Measurements from ENCODE around the gene IQCE. TPM values are rescaled to one million over a fixed set of nuclear protein-coding genes. Genes with fewer than 3 reads are reported as not detected.
"Not testable (repeated sequence)": the region's sequence is repeated elsewhere in the genome, so short reads cannot be mapped to it uniquely, and the experiment has no call there.

IQCE gene
- total and polyA plus RNA-seq, 4 experiments from 2014 or later, result 0.81 to 9.4 (median 5.9) TPM

DNA sequence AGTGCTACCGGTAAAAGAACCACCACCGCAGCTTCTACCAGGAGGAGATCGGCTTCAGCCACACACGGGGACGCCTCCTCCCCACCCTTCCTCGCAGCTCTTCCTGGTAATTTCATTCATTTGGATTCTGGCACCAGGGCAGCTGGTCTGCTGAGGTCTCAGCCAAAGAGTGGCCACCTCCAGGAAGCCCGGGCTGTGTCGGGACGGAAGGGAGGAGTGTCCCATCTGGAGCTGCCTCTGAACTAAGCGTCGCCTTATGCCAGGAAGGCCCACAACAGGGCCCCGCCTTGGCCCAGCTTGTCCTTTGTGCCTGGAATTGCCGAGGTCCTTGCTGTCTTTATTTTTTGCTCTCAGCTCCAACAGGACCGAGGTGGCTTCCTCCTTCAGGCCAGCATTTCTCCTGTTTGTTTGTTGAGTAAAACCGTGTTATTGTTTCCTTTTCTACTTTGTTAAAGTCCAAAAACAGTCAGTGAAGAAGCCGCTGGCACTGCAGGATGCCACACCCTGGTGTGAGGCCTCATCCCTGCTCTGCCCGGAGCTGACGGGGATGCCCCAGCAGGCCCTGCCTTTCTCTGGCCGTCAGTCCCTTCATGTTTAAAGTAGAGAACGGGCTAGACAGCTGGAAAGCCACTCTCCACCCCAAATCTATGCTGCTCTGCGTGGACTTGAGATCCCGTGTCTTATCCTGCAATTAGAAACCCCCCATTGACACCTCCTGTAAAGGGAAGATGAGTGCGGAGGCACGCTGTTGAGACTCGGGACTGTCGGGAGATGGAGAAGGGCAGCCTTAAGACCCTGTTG, 48.5 kb downstream of the IQCE start:
- peak overlapping the region in 2 of 7 donors; percentile 33 to 42 for H3K27ac Mint-ChIP-seq
- peaks cover 0 to 8% (median 3%) of the 10 kb centered on the region in 4 donors for H3K4me1 Mint-ChIP-seq
- ChIA-PET CTCF (ENCODE audit: partially characterized antibody) (no interaction called here), POLR2A (ENCODE audit: partially characterized antibody) (no interaction called here)
- no peaks in the 10 kb centered on the region for H3K36me3 Mint-ChIP-seq
- Histone ChIP-seq H3K36me3 (ENCODE audit: insufficient read depth, low read length) (no peaks in the 10 kb centered on the region), H3K27me3 (ENCODE audit: insufficient read depth, low read length) (no peaks in the 10 kb centered on the region), H3K9me3 (ENCODE audit: control insufficient read depth in 1 of 2, low read length in 2 of 2) (no peaks in the 10 kb centered on the region), H3K27ac (ENCODE audit: low read depth, low read length) (no peak overlapping the region), H3K4me1 (ENCODE audit: insufficient read depth, low read length) (no peaks in the 10 kb centered on the region), H3K4me3 (ENCODE audit: low read length in 2 of 2) (no peak overlapping the region)
- H3K4me3 Mint-ChIP-seq, result peak overlapping the region in 1 of 8 donors; percentile 27
- intact Hi-C loops (cut with micrococcal nuclease), result no loop called here
- no peak for DNase-seq
- H3K27me3 Mint-ChIP-seq, result no peaks in the 10 kb centered on the region
- peaks cover 0 to 2% (median 0%) of the 10 kb centered on the region in 8 donors for H3K9me3 Mint-ChIP-seq

DNA sequence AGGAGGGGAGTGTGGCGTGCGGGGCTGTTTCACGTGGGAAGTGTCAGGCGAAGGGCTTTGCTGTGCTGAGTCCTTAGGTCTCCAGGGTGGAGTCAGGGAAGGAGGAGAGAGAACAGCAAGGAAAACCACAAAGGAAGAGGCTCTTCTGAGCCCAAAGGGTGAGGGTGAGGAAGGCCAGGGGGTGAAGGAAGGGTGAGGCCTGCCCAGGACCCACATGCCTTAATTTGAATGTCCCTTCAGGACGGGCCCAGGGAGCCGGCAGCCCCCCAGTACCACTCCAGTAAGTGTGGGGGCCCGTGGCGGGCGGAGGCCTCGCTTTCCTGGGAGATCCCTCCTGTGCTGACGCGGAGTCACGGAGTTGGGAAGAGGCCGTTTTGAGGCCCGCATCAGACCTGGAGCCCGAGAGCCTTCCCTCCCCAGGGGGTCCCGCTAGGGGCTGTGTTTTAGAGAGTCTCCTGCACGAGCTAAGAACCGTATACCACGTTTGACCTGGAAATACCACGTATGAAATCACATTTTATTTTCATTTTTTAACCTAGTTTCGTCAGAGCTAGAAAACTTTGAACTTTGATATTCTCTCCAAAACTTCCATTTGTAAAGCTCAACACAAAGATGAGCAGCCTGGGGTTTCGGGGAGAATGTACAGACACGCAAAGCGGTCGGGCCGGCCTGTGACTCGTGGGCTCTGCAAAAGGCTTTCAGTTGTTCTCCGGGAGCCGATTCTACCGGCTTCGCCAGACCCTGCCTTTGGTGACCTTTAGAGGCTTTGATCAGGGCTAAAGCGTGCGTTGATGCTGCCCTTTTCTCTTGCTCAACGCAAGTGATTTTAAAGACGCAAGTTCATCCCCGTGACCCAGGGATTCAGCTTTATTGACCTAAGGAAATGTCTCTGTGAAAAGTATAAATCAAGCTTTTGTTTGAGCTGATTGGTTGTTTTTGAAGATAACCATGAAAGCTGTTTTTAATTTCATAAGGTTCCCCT, 49.4 kb downstream of the IQCE start:
- H3K27me3 ChIP-seq (ENCODE audit: insufficient read depth, low read length), result no peaks in the 10 kb centered on the region
- no peak for DNase-seq
- H3K27me3 Mint-ChIP-seq, result no peaks in the 10 kb centered on the region
- no peak overlapping the region for H3K4me3 ChIP-seq (ENCODE audit: low read length in 2 of 2)
- no peaks in the 10 kb centered on the region for H3K36me3 Mint-ChIP-seq
- no peaks in the 10 kb centered on the region for H3K36me3 ChIP-seq (ENCODE audit: insufficient read depth, low read length)
- H3K4me1 Mint-ChIP-seq, result peaks cover 0 to 8% (median 3%) of the 10 kb centered on the region in 4 donors
- H3K9me3 ChIP-seq (ENCODE audit: control insufficient read depth in 1 of 2, low read length in 2 of 2), result no peaks in the 10 kb centered on the region
- CTCF ChIA-PET (ENCODE audit: partially characterized antibody), result interaction anchor here (0.8 to 1.7 kb wide), 7 partner anchors 16 to 158 kb away, joined by 3 to 5 read pairs (median 3); no protein-coding TSS in a partner anchor
- H3K4me1 ChIP-seq (ENCODE audit: insufficient read depth, low read length), result no peaks in the 10 kb centered on the region
- H3K9me3 Mint-ChIP-seq, result no peaks in the 10 kb centered on the region
- H3K27ac Mint-ChIP-seq, result peak overlapping the region in 2 of 7 donors; percentile 33 to 42
- POLR2A ChIA-PET (ENCODE audit: partially characterized antibody), result interaction anchor here (1.4 kb wide), 1 partner anchor 23 kb away, joined by 3 read pairs; the partner anchor contains the start of gene TTYH3
- H3K4me3 Mint-ChIP-seq, result peak overlapping the region in 2 of 8 donors; percentile 24 to 41
- intact Hi-C loops (cut with micrococcal nuclease), result no loop called here
- no peak overlapping the region for H3K27ac ChIP-seq (ENCODE audit: low read depth, low read length)

- Mint-ChIP-seq H3K4me3 (peak overlapping the region in 6 of 8 donors; percentile 24 to 63 (median 38)), H3K36me3 (no peaks in the 10 kb centered on the region), H3K27ac (peak overlapping the region in 1 of 7 donors; percentile 18), H3K27me3 (no peaks in the 10 kb centered on the region), H3K9me3 (no peaks in the 10 kb centered on the region), H3K4me1 (peaks cover 0 to 8% (median 3%) of the 10 kb centered on the region in 4 donors)
- no peaks in the 10 kb centered on the region for H3K27me3 ChIP-seq (ENCODE audit: insufficient read depth, low read length)
- DNase-seq, result peak in 2 of 5 donors; percentile 6 to 17
- H3K9me3 ChIP-seq (ENCODE audit: control insufficient read depth in 1 of 2, low read length in 2 of 2), result no peaks in the 10 kb centered on the region
- no peak overlapping the region for H3K4me3 ChIP-seq (ENCODE audit: low read length in 2 of 2)
- H3K27ac ChIP-seq (ENCODE audit: low read depth, low read length), result no peak overlapping the region
- ChIA-PET CTCF (ENCODE audit: partially characterized antibody) (interaction anchor here (0.8 to 1.7 kb wide), 8 partner anchors 17 to 158 kb away, joined by 3 to 5 read pairs (median 3); no protein-coding TSS in a partner anchor), POLR2A (ENCODE audit: partially characterized antibody) (interaction anchor here (1.4 kb wide), 1 partner anchor 23 kb away, joined by 3 read pairs; the partner anchor contains the start of gene TTYH3)
- H3K4me1 ChIP-seq (ENCODE audit: insufficient read depth, low read length), result no peaks in the 10 kb centered on the region
- H3K36me3 ChIP-seq (ENCODE audit: insufficient read depth, low read length), result no peaks in the 10 kb centered on the region
- intact Hi-C loops (cut with micrococcal nuclease), result no loop called here
These were observed 50.2 kb downstream of the IQCE start for GRCh38 chr7:2608921-2609411.

GRCh38 chr7:2609646-2610045, 50.9 kb downstream of the IQCE start:
- H3K9me3 ChIP-seq (ENCODE audit: control insufficient read depth in 1 of 2, low read length in 2 of 2); H3K27ac Mint-ChIP-seq; H3K36me3 ChIP-seq (ENCODE audit: insufficient read depth, low read length); H3K27ac ChIP-seq (ENCODE audit: low read depth, low read length); H3K27me3 ChIP-seq (ENCODE audit: insufficient read depth, low read length); DNase-seq; H3K27me3 Mint-ChIP-seq; H3K4me1 ChIP-seq (ENCODE audit: insufficient read depth, low read length); H3K4me3 Mint-ChIP-seq; H3K9me3 Mint-ChIP-seq; H3K36me3 Mint-ChIP-seq; H3K4me3 ChIP-seq (ENCODE audit: low read length in 2 of 2); intact Hi-C loops (cut with micrococcal nuclease); POLR2A ChIA-PET (ENCODE audit: partially characterized antibody); H3K4me1 Mint-ChIP-seq: not testable (repeated sequence)
- CTCF ChIA-PET (ENCODE audit: partially characterized antibody), result interaction anchor here (0.8 to 1.7 kb wide), 2 partner anchors 100 to 101 kb away, joined by 3 to 5 read pairs; no protein-coding TSS in a partner anchor

DNA sequence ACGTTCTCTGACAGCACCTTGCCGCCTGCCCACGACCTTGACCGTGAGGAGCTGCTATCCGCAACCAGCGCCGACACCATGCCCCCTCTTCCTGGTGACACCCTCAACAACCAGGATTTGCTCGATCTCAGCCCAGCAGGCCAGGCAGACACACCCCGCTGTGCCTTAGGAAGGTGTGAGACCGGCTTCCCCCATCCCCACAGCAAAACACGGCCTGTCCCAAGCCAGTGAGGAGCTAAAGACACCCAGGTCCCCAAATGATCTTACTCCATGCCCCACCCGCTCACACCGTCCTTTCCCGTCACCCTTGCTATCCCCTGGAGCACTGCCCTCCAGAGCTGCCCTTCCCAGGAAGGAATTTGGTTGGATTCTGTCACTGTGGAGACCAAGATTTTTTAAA, 51.7 kb downstream of the IQCE start:
- no peak overlapping the region for H3K4me3 Mint-ChIP-seq
- no peaks in the 10 kb centered on the region for H3K36me3 Mint-ChIP-seq
- intact Hi-C loops (cut with micrococcal nuclease), result no loop called here
- Histone ChIP-seq H3K36me3 (ENCODE audit: insufficient read depth, low read length) (no peaks in the 10 kb centered on the region), H3K27ac (ENCODE audit: low read depth, low read length) (no peak overlapping the region), H3K27me3 (ENCODE audit: insufficient read depth, low read length) (no peaks in the 10 kb centered on the region), H3K4me1 (ENCODE audit: insufficient read depth, low read length) (no peaks in the 10 kb centered on the region), H3K4me3 (ENCODE audit: low read length in 2 of 2) (no peak overlapping the region), H3K9me3 (ENCODE audit: control insufficient read depth in 1 of 2, low read length in 2 of 2) (no peaks in the 10 kb centered on the region)
- peaks cover 0 to 8% (median 3%) of the 10 kb centered on the region in 4 donors for H3K4me1 Mint-ChIP-seq
- H3K27ac Mint-ChIP-seq, result peak overlapping the region in 1 of 7 donors; percentile 47
- no peaks in the 10 kb centered on the region for H3K27me3 Mint-ChIP-seq
- CTCF ChIA-PET (ENCODE audit: partially characterized antibody), result interaction anchor here (1.0 to 1.7 kb wide), 2 partner anchors 14 to 99 kb away, joined by 3 to 4 read pairs; no protein-coding TSS in a partner anchor
- no peaks in the 10 kb centered on the region for H3K9me3 Mint-ChIP-seq
- POLR2A ChIA-PET (ENCODE audit: partially characterized antibody), result no interaction called here
- DNase-seq, result no peak

GRCh38 chr7:2610898-2611297, 52.1 kb downstream of the IQCE start:
- Mint-ChIP-seq H3K9me3 (no peaks in the 10 kb centered on the region), H3K4me1 (peaks cover 0 to 8% (median 3%) of the 10 kb centered on the region in 4 donors), H3K27me3 (no peaks in the 10 kb centered on the region), H3K27ac (no peak overlapping the region), H3K4me3 (no peak overlapping the region), H3K36me3 (no peaks in the 10 kb centered on the region)
- CTCF ChIA-PET (ENCODE audit: partially characterized antibody), result interaction anchor here (1.0 to 1.7 kb wide), 2 partner anchors 14 to 99 kb away, joined by 3 to 4 read pairs; no protein-coding TSS in a partner anchor
- no peak for DNase-seq
- Histone ChIP-seq H3K36me3 (ENCODE audit: insufficient read depth, low read length) (no peaks in the 10 kb centered on the region), H3K27ac (ENCODE audit: low read depth, low read length) (no peak overlapping the region), H3K9me3 (ENCODE audit: control insufficient read depth in 1 of 2, low read length in 2 of 2) (no peaks in the 10 kb centered on the region), H3K27me3 (ENCODE audit: insufficient read depth, low read length) (no peaks in the 10 kb centered on the region), H3K4me1 (ENCODE audit: insufficient read depth, low read length) (no peaks in the 10 kb centered on the region), H3K4me3 (ENCODE audit: low read length in 2 of 2) (no peak overlapping the region)
- POLR2A ChIA-PET (ENCODE audit: partially characterized antibody), result no interaction called here
- intact Hi-C loops (cut with micrococcal nuclease), result no loop called here

All from CD4-positive, alpha-beta memory T cell (primary cell).